SK-N-MC (cell line): Measurements from ENCODE around the gene AP2S1.
"Not testable (repeated sequence)": the region's sequence is repeated elsewhere in the genome, so short reads cannot be mapped to it uniquely, and the experiment has no call there.

Experiments
- DNase-seq: peaks from one replicate; pipeline ENCODE4 v3.0.0-alpha.2; 2011; ENCODE audit warnings: low read depth, low spot score
- H3K27ac ChIP-seq: fragments of 200-600 bp; sonication (generic); 2 replicates; pipeline ENCODE4 v1.5.1; 2016; ENCODE audit warnings: mixed run types
- H3K36me3 ChIP-seq: fragments of 200-600 bp; sonication (generic); 2 replicates; pipeline ENCODE4 v1.6.1; 2017; ENCODE audit warnings: antibody characterized with exemption, low read length, mixed read lengths; ENCODE audit not compliant: insufficient read depth
- H3K4me3 ChIP-seq: fragments of 200-600 bp; sonication (generic); 2 replicates; pipeline ENCODE4 v1.5.1; 2016
- H3K9ac ChIP-seq: fragments of 200-600 bp; sonication (generic); 2 replicates; pipeline ENCODE4 v1.8.0; 2017; ENCODE audit warnings: mixed run types, mixed read lengths; ENCODE audit not compliant: insufficient read length
- H3K9me3 ChIP-seq: fragments of 200-600 bp; sonication (generic); 2 replicates; pipeline ENCODE4 v1.6.1; 2017; ENCODE audit warnings: low read depth, mild to moderate bottlenecking, antibody characterized with exemption, low read length, moderate library complexity, mixed read lengths
- EZH2 ChIP-seq: fragments of 200-600 bp; sonication (generic); IDR thresholded peaks from one replicate; pipeline ENCODE4 v1.6.1; 2017; ENCODE audit warnings: antibody characterized with exemption
- FOXP2 ChIP-seq: optimal IDR thresholded peaks from 2 replicates; pipeline ENCODE3; 2011; ENCODE audit warnings: mild to moderate bottlenecking, moderate library complexity; ENCODE audit not compliant: insufficient read depth; ENCODE audit errors: extremely low read length, control extremely low read depth
- POLR2AphosphoS5 ChIP-seq: IDR thresholded peaks from 2 replicates; pipeline ENCODE4 v1.6.1; 2012; ENCODE audit warnings: mild to moderate bottlenecking, low read depth, low read length, borderline replicate concordance

AP2S1 gene

GRCh38 chr19:46875234-46875633 lies 24.6 kb upstream of the AP2S1 start:
- Histone ChIP-seq H3K27ac (no peak overlapping the region), H3K9ac (no peak overlapping the region), H3K36me3 (no peaks in the 10 kb centered on the region; the same call in 1 of the 2 replicates), H3K9me3 (no peaks in the 10 kb centered on the region), H3K4me3 (no peak overlapping the region)
- TF ChIP-seq EZH2: no peak
- no peak for TF ChIP-seq FOXP2
- no peak for TF ChIP-seq POLR2AphosphoS5
- DNase-seq: no peak

GRCh38 chr19:46872967-46873366 lies 22.3 kb upstream of the AP2S1 start:
- TF ChIP-seq EZH2 (no peak), POLR2AphosphoS5 (no peak), FOXP2 (no peak)
- H3K9ac ChIP-seq: no peak overlapping the region
- H3K27ac ChIP-seq: peak overlapping the region; percentile 50; the same call in 1 of the 2 replicates
- peaks cover 6% of the 10 kb centered on the region for H3K36me3 ChIP-seq
- no peak overlapping the region for H3K4me3 ChIP-seq
- no peak for DNase-seq
- no peaks in the 10 kb centered on the region for H3K9me3 ChIP-seq

- not testable (repeated sequence) for H3K4me3 ChIP-seq, H3K9me3 ChIP-seq, H3K27ac ChIP-seq, H3K9ac ChIP-seq, H3K36me3 ChIP-seq, DNase-seq
These were observed 20.5 kb upstream of the AP2S1 start for GRCh38 chr19:46871173-46871572.

DNA sequence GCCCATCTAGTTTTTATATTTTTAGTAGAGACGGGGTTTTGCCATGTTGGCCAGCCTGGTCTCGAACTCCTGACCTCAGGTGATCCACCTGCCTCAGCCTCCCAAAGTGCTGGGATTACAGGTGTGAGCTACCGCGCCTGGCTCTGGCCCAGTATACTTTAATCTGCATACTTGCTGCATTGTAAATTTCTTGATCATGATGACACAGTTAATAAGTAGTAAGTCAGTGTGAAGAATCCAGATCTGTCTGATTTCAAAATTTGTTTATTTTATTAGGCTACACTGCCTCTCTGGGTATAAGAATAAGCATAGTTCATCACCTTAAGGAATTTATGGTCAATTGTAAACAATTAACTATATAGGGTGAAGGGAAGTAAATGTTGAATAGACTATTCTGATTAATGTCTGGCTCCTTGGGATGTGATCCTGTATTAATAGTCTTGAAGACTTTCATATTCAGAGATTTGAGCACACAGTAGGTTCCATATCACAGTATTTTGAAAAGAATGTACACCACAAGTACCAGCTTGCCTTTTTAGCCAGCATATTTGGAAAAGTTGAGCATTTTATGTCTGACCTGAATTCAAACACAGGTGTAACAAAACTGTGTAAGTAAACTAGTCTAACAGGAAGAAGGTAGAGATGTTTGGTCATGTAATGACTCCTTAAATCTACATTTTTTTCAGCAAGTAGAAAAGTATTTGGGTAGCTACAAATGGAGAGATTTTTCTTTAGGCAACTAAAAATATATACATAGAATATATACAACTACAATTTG lies 17.6 kb upstream of the AP2S1 start:
- DNase-seq: no peak
- Histone ChIP-seq H3K4me3 (no peak overlapping the region), H3K9me3 (no peaks in the 10 kb centered on the region), H3K27ac (peak overlapping the region; percentile 54), H3K9ac (no peak overlapping the region), H3K36me3 (peaks cover 15% of the 10 kb centered on the region)
- TF ChIP-seq FOXP2 (no peak), EZH2 (no peak), POLR2AphosphoS5 (no peak)

GRCh38 chr19:46867170-46867569 lies 16.5 kb upstream of the AP2S1 start:
- no peak overlapping the region for H3K4me3 ChIP-seq
- H3K27ac ChIP-seq: peak overlapping the region; percentile 76
- TF ChIP-seq FOXP2: no peak
- TF ChIP-seq POLR2AphosphoS5: no peak
- TF ChIP-seq EZH2: no peak
- H3K36me3 ChIP-seq: peaks cover 15% of the 10 kb centered on the region
- DNase-seq: no peak
- no peaks in the 10 kb centered on the region for H3K9me3 ChIP-seq
- peak overlapping the region; percentile 21 for H3K9ac ChIP-seq

GRCh38 chr19:46866407-46867136 lies 15.9 kb upstream of the AP2S1 start:
- DNase-seq: no peak
- no peaks in the 10 kb centered on the region for H3K9me3 ChIP-seq
- peak overlapping the region; percentile 21 for H3K9ac ChIP-seq
- peak overlapping the region; percentile 76 for H3K27ac ChIP-seq
- TF ChIP-seq FOXP2 (no peak), EZH2 (no peak), POLR2AphosphoS5 (no peak)
- H3K4me3 ChIP-seq: peak overlapping the region; percentile 3; the same call in 1 of the 2 replicates
- H3K36me3 ChIP-seq: peaks cover 15% of the 10 kb centered on the region

GRCh38 chr19:46863818-46864629 lies 13.4 kb upstream of the AP2S1 start:
- Histone ChIP-seq H3K4me3 (peak overlapping the region; percentile 83), H3K9ac (peak overlapping the region; percentile 65), H3K9me3 (no peaks in the 10 kb centered on the region), H3K36me3 (peaks cover 9% of the 10 kb centered on the region), H3K27ac (peak overlapping the region; percentile 79)
- DNase-seq: no peak
- no peak for TF ChIP-seq EZH2

GRCh38 chr19:46862974-46863632 lies 12.5 kb upstream of the AP2S1 start:
- TF ChIP-seq FOXP2 (no peak), EZH2 (no peak), POLR2AphosphoS5 (no peak)
- peak overlapping the region; percentile 65 for H3K9ac ChIP-seq
- H3K4me3 ChIP-seq: peak overlapping the region; percentile 83
- peaks cover 9% of the 10 kb centered on the region for H3K36me3 ChIP-seq
- DNase-seq: no peak
- peak overlapping the region; percentile 79 for H3K27ac ChIP-seq
- no peaks in the 10 kb centered on the region for H3K9me3 ChIP-seq
